CD14-positive monocyte (primary cell): ENCODE results near the gene LRBA. TPM values are rescaled to one million over a fixed set of nuclear protein-coding genes. Genes with fewer than 3 reads are reported as not detected.

Source experiments
- DNase-seq, 3 donors: peaks; one replicate each; pipeline ENCODE4 v3.0.0-alpha.2; 2011 to 2022
- H2AFZ ChIP-seq: 2 replicates; pipeline ENCODE4 v1.6.0; 2012; ENCODE audit warnings: mild to moderate bottlenecking, low read depth, low read length, inconsistent platforms; ENCODE audit not compliant: insufficient read depth, poor library complexity, severe bottlenecking
- H3K27ac ChIP-seq, 2 donors: 1 replicate in 1 of 2; 2 replicates in 1 of 2; pipeline ENCODE4 v1.5.1; 2012 to 2013; ENCODE audit warnings: low read length in 2 of 2, control low read depth in 1 of 2, inconsistent platforms in 1 of 2, low read depth in 1 of 2, mild to moderate bottlenecking in 1 of 2
- H3K27me3 ChIP-seq, 2 donors: one replicate each; pipeline versions ENCODE4 v1.6.0 to v1.6.1; 2011 to 2013; ENCODE audit warnings: low read length in 2 of 2; ENCODE audit not compliant: control insufficient read depth in 2 of 2, insufficient read depth in 2 of 2
- H3K36me3 ChIP-seq, 2 donors: replicated peaks in 1 of 2; 1 replicate in 1 of 2; 2 replicates in 1 of 2; pipeline versions ENCODE4 v1.5.1 to v1.6.1; 2012 to 2013; ENCODE audit warnings: low read length in 2 of 2, control low read depth in 1 of 2, inconsistent platforms in 1 of 2, mild to moderate bottlenecking in 1 of 2; ENCODE audit not compliant: insufficient read depth in 2 of 2, control insufficient read depth in 1 of 2
- H3K4me1 ChIP-seq, 2 donors: 1 replicate in 1 of 2; 2 replicates in 1 of 2; pipeline versions ENCODE4 v1.5.1 to v1.6.1; 2012 to 2013; ENCODE audit warnings: low read length in 2 of 2, control low read depth in 1 of 2, inconsistent platforms in 1 of 2, mild to moderate bottlenecking in 1 of 2, moderate library complexity in 1 of 2; ENCODE audit not compliant: insufficient read depth in 2 of 2, control insufficient read depth in 1 of 2
- H3K4me2 ChIP-seq: replicated peaks from 2 replicates; pipeline ENCODE3; 2012; ENCODE audit warnings: low read length, moderate library complexity, mild to moderate bottlenecking; ENCODE audit not compliant: poor library complexity, severe bottlenecking; ENCODE audit errors: extremely low read depth
- H3K4me3 ChIP-seq, 3 experiments: fragments of 200-600 bp in 1 of 3; sonication (generic) in 1 of 3; replicated peaks in 1 of 3; 1 replicate in 2 of 3; 2 replicates in 1 of 3; pipeline ENCODE4 v1.5.1; 2011 to 2013; ENCODE audit warnings: low read length in 3 of 3, mild to moderate bottlenecking in 3 of 3, control low read depth in 2 of 3, low read depth in 2 of 3, inconsistent platforms in 1 of 3, moderate library complexity in 1 of 3
- H3K79me2 ChIP-seq: 2 replicates; pipeline ENCODE4 v1.6.0; 2012; ENCODE audit warnings: mild to moderate bottlenecking, control low read depth, inconsistent platforms, low read length, moderate library complexity; ENCODE audit not compliant: insufficient read depth
- H3K9ac ChIP-seq: 2 replicates; pipeline ENCODE4 v1.6.0; 2017; ENCODE audit warnings: low read length, mild to moderate bottlenecking; ENCODE audit not compliant: insufficient read depth, poor library complexity, severe bottlenecking
- H3K9me3 ChIP-seq, 2 donors: replicated peaks in 1 of 2; 1 replicate in 1 of 2; 2 replicates in 1 of 2; pipeline versions ENCODE4 v1.5.1 to v1.6.1; 2012 to 2013; ENCODE audit warnings: low read length in 2 of 2, control low read depth in 1 of 2; ENCODE audit not compliant: control insufficient read depth in 1 of 2, insufficient read depth in 1 of 2
- H4K20me1 ChIP-seq: 2 replicates; pipeline ENCODE4 v1.6.0; 2012; ENCODE audit warnings: mild to moderate bottlenecking, low read length, control low read depth, moderate library complexity; ENCODE audit not compliant: insufficient read depth
- H3K27ac Mint-ChIP-seq, 7 donors: one replicate each; pipeline ENCODE4 v1.8.0; 2020; ENCODE audit warnings: mild to moderate bottlenecking in 7 of 7, mixed read lengths in 7 of 7, moderate library complexity in 6 of 7, inconsistent platforms in 2 of 7
- H3K27me3 Mint-ChIP-seq, 3 donors: one replicate each; pipeline ENCODE4 v1.8.0; 2021 to 2022; ENCODE audit warnings: low read depth in 3 of 3, mild to moderate bottlenecking in 3 of 3, mixed read lengths in 3 of 3, moderate library complexity in 3 of 3, inconsistent platforms in 1 of 3
- H3K36me3 Mint-ChIP-seq, 2 donors: one replicate each; pipeline ENCODE4 v1.8.0; 2020; ENCODE audit warnings: mixed read lengths in 2 of 2, inconsistent platforms in 1 of 2, mild to moderate bottlenecking in 1 of 2
- H3K4me1 Mint-ChIP-seq: one replicate; pipeline ENCODE4 v1.8.0; 2020; ENCODE audit warnings: mild to moderate bottlenecking, mixed read lengths
- H3K4me3 Mint-ChIP-seq, 2 donors: one replicate each; pipeline ENCODE4 v1.8.0; 2020; ENCODE audit warnings: mild to moderate bottlenecking in 2 of 2, mixed read lengths in 2 of 2, moderate library complexity in 1 of 2
- H3K9me3 Mint-ChIP-seq, 7 donors: one replicate each; pipeline ENCODE4 v1.8.0; 2020 to 2022; ENCODE audit warnings: mixed read lengths in 7 of 7, mild to moderate bottlenecking in 6 of 7, moderate library complexity in 6 of 7, inconsistent platforms in 2 of 7
- CTCF ChIP-seq: fragments of 200-600 bp; IDR thresholded peaks from one replicate; pipeline ENCODE4 v1.8.0; 2022; ENCODE audit warnings: antibody characterized with exemption, mild to moderate bottlenecking
- WGBS: methylation state at CpG from one replicate; pipeline ENCODE4 v1.1.5; 2013; ENCODE audit warnings: missing lambda C conversion rate; ENCODE audit not compliant: insufficient coverage; 5-methylcytosine and 5-hydroxymethylcytosine counted together
- intact Hi-C, 2 donors: fragments of 100-400 bp; cut with micrococcal nuclease; formaldehyde crosslinking; loops; one replicate each; pipeline versions ENCODE4 v1.15.0 to v1.15.1; 2023
- polyA plus RNA-seq, 3 donors: library from polyadenylated mRNA; depleted of rRNA in 1 of 3; unstranded in 2 of 3; stranded (reverse) in 1 of 3; fragments of 300-500 nt in 2 of 3; fragments of >200 nt in 1 of 3; fragmentation: Illumina TruSeq in 2 of 3; gene quantifications; 1 replicate in 2 of 3; 2 replicates in 1 of 3; pipeline ENCODE4 v1.2.3, GENCODE V29; 2012 to 2021

LRBA gene
- polyA plus RNA-seq, 3 donors: 1.5 to 5.5 (median 4.4) TPM

GRCh38 chr4:150699599-150699998, 315.5 kb downstream of the LRBA start:
- H3K4me3 ChIP-seq: no peak overlapping the region
- no peak overlapping the region for H2AFZ ChIP-seq
- Mint-ChIP-seq H3K27ac (no peak overlapping the region), H3K9me3 (peaks cover 0 to 2% (median 0%) of the 10 kb centered on the region in 7 donors), H3K27me3 (no peaks in the 10 kb centered on the region), H3K4me1 (no peaks in the 10 kb centered on the region), H3K4me3 (no peak overlapping the region), H3K36me3 (no peaks in the 10 kb centered on the region)
- no peaks in the 10 kb centered on the region for H3K4me1 ChIP-seq
- H4K20me1 ChIP-seq: no peaks in the 10 kb centered on the region
- no peak for TF ChIP-seq CTCF
- no peak overlapping the region for H3K9ac ChIP-seq
- H3K79me2 ChIP-seq: no peaks in the 10 kb centered on the region
- intact Hi-C loops: no loop called here
- H3K36me3 ChIP-seq: no peaks in the 10 kb centered on the region
- no peak for DNase-seq
- no peak overlapping the region for H3K27ac ChIP-seq
- no peaks in the 10 kb centered on the region for H3K27me3 ChIP-seq
- H3K9me3 ChIP-seq: no peaks in the 10 kb centered on the region
- H3K4me2 ChIP-seq: no peak overlapping the region

DNA sequence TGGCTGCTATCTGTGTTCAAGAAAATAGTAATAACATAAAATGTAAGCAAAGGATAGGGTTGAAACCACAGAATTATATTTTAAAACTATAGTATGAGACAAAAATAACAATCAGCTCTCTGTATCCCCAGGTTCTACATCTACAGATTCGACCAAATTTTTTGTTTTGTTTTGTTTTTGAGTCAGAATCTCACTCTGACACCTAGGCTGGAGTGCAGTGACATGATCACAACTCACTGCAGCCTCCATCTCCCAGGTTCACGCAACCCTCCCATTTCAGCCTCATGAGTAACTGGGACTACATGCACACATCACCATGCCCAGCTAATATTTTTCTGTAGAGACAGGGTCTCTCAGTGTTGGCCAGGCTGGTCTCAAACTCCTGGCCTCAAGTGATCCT, 319.9 kb downstream of the LRBA start:
- H3K4me3 ChIP-seq: no peak overlapping the region
- H2AFZ ChIP-seq: no peak overlapping the region
- no peaks in the 10 kb centered on the region for H3K4me1 Mint-ChIP-seq
- H3K27ac Mint-ChIP-seq: no peak overlapping the region
- no peaks in the 10 kb centered on the region for H3K27me3 Mint-ChIP-seq
- no peak overlapping the region for H3K27ac ChIP-seq
- H3K36me3 Mint-ChIP-seq: no peaks in the 10 kb centered on the region
- TF ChIP-seq CTCF: no peak
- H3K36me3 ChIP-seq: no peaks in the 10 kb centered on the region
- no peaks in the 10 kb centered on the region for H3K9me3 ChIP-seq
- 80% methylated on average over 1 of the region's 2 CpGs for WGBS
- no peak overlapping the region for H3K4me2 ChIP-seq
- H3K79me2 ChIP-seq: no peaks in the 10 kb centered on the region
- no peaks in the 10 kb centered on the region for H3K27me3 ChIP-seq
- intact Hi-C loops: no loop called here
- no peaks in the 10 kb centered on the region for H4K20me1 ChIP-seq
- peaks cover 0 to 8% (median 0%) of the 10 kb centered on the region in 7 donors for H3K9me3 Mint-ChIP-seq
- DNase-seq: no peak
- no peak overlapping the region for H3K9ac ChIP-seq
- no peaks in the 10 kb centered on the region for H3K4me1 ChIP-seq
- H3K4me3 Mint-ChIP-seq: no peak overlapping the region
